T-helper 2 cell treated with Interferon-gamma antibody and Interleukin-4, amounts not matched to agents 5 μg/mL and 100 μg/mL, for 36 hours (primary cell): Measurements from ENCODE around the gene SEC23A.
"Not testable (repeated sequence)": the region's sequence is repeated elsewhere in the genome, so short reads cannot be mapped to it uniquely, and the experiment has no call there.

Experiments used
- DNase-seq: peaks from one replicate; pipeline ENCODE4 v3.0.0; 2021; ENCODE audit warnings: low spot score
- H3K27ac Mint-ChIP-seq: one replicate; pipeline ENCODE4 v1.8.0; 2021; ENCODE audit warnings: mild to moderate bottlenecking, mixed read lengths
- H3K27me3 Mint-ChIP-seq: one replicate; pipeline ENCODE4 v1.8.0; 2021; ENCODE audit warnings: low read depth, mixed read lengths
- H3K36me3 Mint-ChIP-seq: one replicate; pipeline ENCODE4 v1.8.0; 2021; ENCODE audit warnings: low read depth, mixed read lengths
- H3K4me1 Mint-ChIP-seq: one replicate; pipeline ENCODE4 v1.8.0; 2021; ENCODE audit warnings: low read depth, mixed read lengths
- H3K4me3 Mint-ChIP-seq: one replicate; pipeline ENCODE4 v1.8.0; 2022; ENCODE audit warnings: mild to moderate bottlenecking, moderate library complexity, mixed read lengths
- H3K9me3 Mint-ChIP-seq: one replicate; pipeline ENCODE4 v1.8.0; 2021; ENCODE audit warnings: mixed read lengths

Gene SEC23A

GRCh38 chr14:39069923-39070322, 33.1 kb downstream of the SEC23A start:
- H3K9me3 Mint-ChIP-seq: no peaks in the 10 kb centered on the region
- no peak overlapping the region for H3K4me3 Mint-ChIP-seq
- no peak overlapping the region for H3K27ac Mint-ChIP-seq
- DNase-seq: no peak
- peaks cover 40% of the 10 kb centered on the region for H3K36me3 Mint-ChIP-seq
- no peaks in the 10 kb centered on the region for H3K4me1 Mint-ChIP-seq
- H3K27me3 Mint-ChIP-seq: no peaks in the 10 kb centered on the region

- not testable (repeated sequence) for H3K9me3 Mint-ChIP-seq
Measured at GRCh38 chr14:39069169-39069805, 33.7 kb downstream of the SEC23A start.

GRCh38 chr14:39060818-39061437, 42.1 kb downstream of the SEC23A start:
- no peak overlapping the region for H3K27ac Mint-ChIP-seq
- no peak overlapping the region for H3K4me3 Mint-ChIP-seq
- H3K27me3 Mint-ChIP-seq: no peaks in the 10 kb centered on the region
- peaks cover 15% of the 10 kb centered on the region for H3K9me3 Mint-ChIP-seq
- H3K36me3 Mint-ChIP-seq: peaks cover 78% of the 10 kb centered on the region
- DNase-seq: no peak
- H3K4me1 Mint-ChIP-seq: no peaks in the 10 kb centered on the region

More at GRCh38 chr14:39069169-39069805, 33.7 kb downstream of the SEC23A start:
- H3K4me3 Mint-ChIP-seq, H3K27ac Mint-ChIP-seq, DNase-seq, H3K27me3 Mint-ChIP-seq, H3K4me1 Mint-ChIP-seq: not testable (repeated sequence)
- H3K36me3 Mint-ChIP-seq: peaks cover 41% of the 10 kb centered on the region

GRCh38 chr14:39055786-39056474, 47.1 kb downstream of the SEC23A start:
- DNase-seq: no peak
- peaks cover 3% of the 10 kb centered on the region for H3K4me1 Mint-ChIP-seq
- peaks cover 24% of the 10 kb centered on the region for H3K9me3 Mint-ChIP-seq
- H3K4me3 Mint-ChIP-seq: no peak overlapping the region
- H3K36me3 Mint-ChIP-seq: peaks cover 89% of the 10 kb centered on the region
- H3K27me3 Mint-ChIP-seq: no peaks in the 10 kb centered on the region
- no peak overlapping the region for H3K27ac Mint-ChIP-seq

- not testable (repeated sequence) for H3K4me1 Mint-ChIP-seq, H3K27me3 Mint-ChIP-seq, H3K27ac Mint-ChIP-seq, H3K4me3 Mint-ChIP-seq, DNase-seq
- Mint-ChIP-seq H3K36me3 (peaks cover 81% of the 10 kb centered on the region), H3K9me3 (peaks cover 20% of the 10 kb centered on the region)
Measured at GRCh38 chr14:39052869-39053454, 50.1 kb downstream of the SEC23A start.

GRCh38 chr14:39050389-39050788, 52.6 kb downstream of the SEC23A start:
- H3K36me3 Mint-ChIP-seq: peaks cover 82% of the 10 kb centered on the region
- H3K9me3 Mint-ChIP-seq: peaks cover 12% of the 10 kb centered on the region
- H3K27me3 Mint-ChIP-seq: no peaks in the 10 kb centered on the region
- no peak for DNase-seq
- no peak overlapping the region for H3K4me3 Mint-ChIP-seq
- H3K4me1 Mint-ChIP-seq: peaks cover 3% of the 10 kb centered on the region
- no peak overlapping the region for H3K27ac Mint-ChIP-seq

- not testable (repeated sequence) for H3K27ac Mint-ChIP-seq, H3K4me1 Mint-ChIP-seq, DNase-seq, H3K4me3 Mint-ChIP-seq, H3K9me3 Mint-ChIP-seq, H3K27me3 Mint-ChIP-seq
- peaks cover 47% of the 10 kb centered on the region for H3K36me3 Mint-ChIP-seq
Measured at GRCh38 chr14:39045889-39046288, 57.1 kb downstream of the SEC23A start.

- Mint-ChIP-seq H3K4me3 (no peak overlapping the region), H3K27ac (no peak overlapping the region), H3K4me1 (peaks cover 6% of the 10 kb centered on the region), H3K9me3 (no peaks in the 10 kb centered on the region), H3K27me3 (no peaks in the 10 kb centered on the region), H3K36me3 (peaks cover 47% of the 10 kb centered on the region)
- DNase-seq: no peak
Measured at GRCh38 chr14:39043352-39043943, 59.6 kb downstream of the SEC23A start.

GRCh38 chr14:39040529-39040928, 62.5 kb downstream of the SEC23A start:
- no peaks in the 10 kb centered on the region for H3K9me3 Mint-ChIP-seq
- no peak for DNase-seq
- H3K4me3 Mint-ChIP-seq: no peak overlapping the region
- H3K36me3 Mint-ChIP-seq: peaks cover 26% of the 10 kb centered on the region
- H3K4me1 Mint-ChIP-seq: peaks cover 6% of the 10 kb centered on the region
- no peak overlapping the region for H3K27ac Mint-ChIP-seq
- H3K27me3 Mint-ChIP-seq: no peaks in the 10 kb centered on the region

GRCh38 chr14:39038542-39038941, 64.5 kb downstream of the SEC23A start:
- Mint-ChIP-seq H3K4me3 (no peak overlapping the region), H3K27ac (no peak overlapping the region), H3K9me3 (no peaks in the 10 kb centered on the region), H3K27me3 (no peaks in the 10 kb centered on the region), H3K4me1 (peaks cover 6% of the 10 kb centered on the region), H3K36me3 (peaks cover 22% of the 10 kb centered on the region)
- DNase-seq: no peak

GRCh38 chr14:39036760-39037159, 66.3 kb downstream of the SEC23A start:
- DNase-seq: no peak
- no peak overlapping the region for H3K4me3 Mint-ChIP-seq
- H3K27me3 Mint-ChIP-seq: no peaks in the 10 kb centered on the region
- no peak overlapping the region for H3K27ac Mint-ChIP-seq
- peaks cover 6% of the 10 kb centered on the region for H3K4me1 Mint-ChIP-seq
- no peaks in the 10 kb centered on the region for H3K9me3 Mint-ChIP-seq
- H3K36me3 Mint-ChIP-seq: peaks cover 22% of the 10 kb centered on the region

GRCh38 chr14:39035336-39035735, 67.7 kb downstream of the SEC23A start:
- Mint-ChIP-seq H3K36me3 (peaks cover 24% of the 10 kb centered on the region), H3K9me3 (no peaks in the 10 kb centered on the region), H3K27ac (no peak overlapping the region), H3K4me1 (peaks cover 9% of the 10 kb centered on the region), H3K4me3 (no peak overlapping the region), H3K27me3 (no peaks in the 10 kb centered on the region)
- no peak for DNase-seq

- Mint-ChIP-seq H3K4me3 (no peak overlapping the region), H3K9me3 (no peaks in the 10 kb centered on the region), H3K36me3 (peaks cover 29% of the 10 kb centered on the region), H3K27me3 (no peaks in the 10 kb centered on the region), H3K4me1 (peaks cover 10% of the 10 kb centered on the region), H3K27ac (no peak overlapping the region)
- no peak for DNase-seq
Measured at GRCh38 chr14:39034481-39035296, 68.3 kb downstream of the SEC23A start.
